K562 (cell line): ENCODE results near the gene PTPRE. TPM values are rescaled to one million over a fixed set of nuclear protein-coding genes. Genes with fewer than 3 reads are reported as not detected.

Source experiments
- ATAC-seq: fragments of 200-7000 bp; cut with Tn5 transposase; 3 replicates; pipeline ENCODE4 v1.9.1; 2020; ENCODE audit warnings: moderate library complexity
- BruUV-seq: library from RNA; stranded (reverse); fragments of 400-500 nt; replicated peaks from 2 replicates; lab custom pipeline; 2021; lab: Mats Ljungman, UMichigan
- CTCF ChIA-PET: fragments of 300-600 bp; formaldehyde crosslinking; extraction: SDS; loops from one replicate; lab custom pipeline; 2021; ENCODE audit warnings: low intra/inter-chr PET ratio; lab: Yijun Ruan, JAX
- POLR2A ChIA-PET: fragments of 300-600, 350-650 bp; sonication (Branson Sonifier 250); formaldehyde crosslinking; extraction: SDS; loops from one replicate; lab custom pipeline; 2021; ENCODE audit warnings: antibody characterized with exemption, inconsistent platforms; lab: Yijun Ruan, JAX
- DNase-seq, 4 experiments: peaks; one replicate each; pipeline versions ENCODE4 v3.0.0 to v3.0.0-alpha.2; 2011 to 2018; ENCODE audit warnings: low spot score in 3 of 4, mixed read lengths in 3 of 4; ENCODE audit errors: extremely low read depth in 1 of 4
- FAIRE-seq: peaks from 2 replicates; lab custom pipeline; 2011; peaks lifted over from hg19 to GRCh38; lab: Jason Lieb, UNC
- H2AFZ ChIP-seq: 2 replicates; pipeline ENCODE4 v1.6.0; 2011; ENCODE audit warnings: low read depth, low read length, control low read depth, inconsistent platforms
- H3K27ac ChIP-seq: fragments of 200-600 bp; 3 replicates; pipeline ENCODE4 v1.8.0; 2011; ENCODE audit warnings: low read depth, mild to moderate bottlenecking, control low read depth, inconsistent platforms, low read length, moderate library complexity, mixed read lengths; ENCODE audit errors: extremely low read depth
- H3K27me3 ChIP-seq, 2 experiments: fragments of 300-600 bp in 1 of 2; 2 replicates in 1 of 2; 3 replicates in 1 of 2; pipeline versions ENCODE4 v1.6.0 to v1.8.0; 2011; ENCODE audit warnings: inconsistent platforms in 2 of 2, low read length in 2 of 2, mild to moderate bottlenecking in 1 of 2, mixed read lengths in 1 of 2, moderate library complexity in 1 of 2; ENCODE audit not compliant: control insufficient read depth in 2 of 2, insufficient read depth in 2 of 2
- H3K36me3 ChIP-seq: fragments of 300-600 bp; 3 replicates; pipeline ENCODE4 v1.8.0; 2011; ENCODE audit warnings: mild to moderate bottlenecking, low read length, inconsistent platforms; ENCODE audit not compliant: control insufficient read depth, insufficient read depth
- H3K4me1 ChIP-seq, 2 experiments: fragments of 200-600 bp in 1 of 2; replicated peaks in 1 of 2; 2 replicates in 1 of 2; 3 replicates in 1 of 2; pipeline versions ENCODE4 v1.5.1 to v1.8.0; 2011; ENCODE audit warnings: inconsistent platforms in 2 of 2, low read length in 2 of 2, mild to moderate bottlenecking in 1 of 2, mixed read lengths in 1 of 2, moderate library complexity in 1 of 2; ENCODE audit not compliant: control insufficient read depth in 2 of 2, insufficient read depth in 2 of 2
- H3K4me2 ChIP-seq: 2 replicates; pipeline ENCODE4 v1.6.1; 2011; ENCODE audit warnings: low read length, control low read depth, inconsistent platforms, mixed read lengths; ENCODE audit not compliant: insufficient read depth
- H3K4me3 ChIP-seq: fragments of 200-600 bp; sonication (generic), shearing (Covaris generic); 2 replicates; pipeline ENCODE4 v1.5.1; 2016; ENCODE audit warnings: control low read depth, inconsistent platforms
- H3K79me2 ChIP-seq: fragments of 200-600 bp; 3 replicates; pipeline ENCODE4 v1.8.0; 2011; ENCODE audit warnings: low read length, inconsistent platforms; ENCODE audit not compliant: control insufficient read depth, insufficient read depth
- H3K9ac ChIP-seq, 2 experiments: 2 replicates each; pipeline versions ENCODE4 v1.6.0 to v1.6.1; 2011; ENCODE audit warnings: low read depth in 2 of 2, low read length in 2 of 2, control low read depth in 1 of 2, inconsistent platforms in 1 of 2, mild to moderate bottlenecking in 1 of 2, mixed read lengths in 1 of 2; ENCODE audit not compliant: insufficient read depth in 1 of 2
- H3K9me1 ChIP-seq: one replicate; pipeline ENCODE4 v1.6.0; 2011; ENCODE audit warnings: inconsistent platforms, mild to moderate bottlenecking, low read length, moderate library complexity; ENCODE audit not compliant: control insufficient read depth, insufficient read depth
- H3K9me3 ChIP-seq: replicated peaks from 2 replicates; pipeline ENCODE4 v1.5.1; 2011; ENCODE audit warnings: low read depth, low read length, inconsistent platforms; ENCODE audit not compliant: control insufficient read depth, insufficient read depth
- H4K20me1 ChIP-seq: replicated peaks from 2 replicates; pipeline ENCODE4 v1.6.1; 2011; ENCODE audit warnings: low read length, inconsistent platforms, mixed read lengths; ENCODE audit not compliant: control insufficient read depth, insufficient read depth
- BMI1 ChIP-seq: fragments of 150-350 bp; IDR thresholded peaks from 2 replicates; pipeline ENCODE4 v1.6.1; 2014; ENCODE audit warnings: low read length
- DNMT1 ChIP-seq: fragments of 450-650 bp; IDR thresholded peaks from 2 replicates; pipeline ENCODE4 v1.6.1; 2016; ENCODE audit warnings: antibody characterized with exemption, mild to moderate bottlenecking
- ESRRA ChIP-seq: fragments of 450-650 bp; IDR thresholded peaks from 2 replicates; pipeline ENCODE4 v1.6.1; 2014; ENCODE audit warnings: low read depth, mild to moderate bottlenecking, moderate library complexity, borderline replicate concordance
- KAT8 ChIP-seq: fragments of 450-650 bp; IDR thresholded peaks from 2 replicates; pipeline ENCODE4 v1.6.1; 2016; ENCODE audit warnings: low read depth, mild to moderate bottlenecking
- MECOM ChIP-seq: fragments of 250-450 bp; sonication (Bioruptor Pico); IDR thresholded peaks from 2 replicates; pipeline ENCODE4 v1.8.0; 2022; ENCODE audit warnings: inconsistent platforms
- MTF1 ChIP-seq: fragments of 250-450 bp; sonication (Bioruptor Pico); IDR thresholded peaks from 2 replicates; pipeline ENCODE4 v1.9.0; 2021; ENCODE audit warnings: moderate library complexity, mild to moderate bottlenecking, inconsistent platforms, borderline replicate concordance
- NBN ChIP-seq: fragments of 450-650 bp; IDR thresholded peaks from 2 replicates; pipeline ENCODE4 v1.6.1; 2016; ENCODE audit warnings: low read depth, mild to moderate bottlenecking
- PHB2 ChIP-seq: fragments of 450-650 bp; IDR thresholded peaks from 2 replicates; pipeline ENCODE4 v1.6.1; 2017; ENCODE audit warnings: low read depth
- RBM17 ChIP-seq: fragments of 200-400 bp; formaldehyde crosslinking; IDR thresholded peaks from 2 replicates; pipeline ENCODE4 v1.6.1; 2017; ENCODE audit warnings: low read depth, mild to moderate bottlenecking, low read length, borderline replicate concordance
- TSC22D4 ChIP-seq: fragments of 450-650 bp; IDR thresholded peaks from 2 replicates; pipeline ENCODE4 v1.6.1; 2016; ENCODE audit warnings: missing genetic modification characterization, missing biosample characterization, control low read depth
- WGBS: fragments of 100-300 bp; shearing (Covaris generic); methylation state at CpG from one replicate; pipeline ENCODE4 v1.1.6; 2016; ENCODE audit warnings: low coverage, mixed read lengths; ENCODE audit not compliant: insufficient coverage; ENCODE audit errors: missing lambda C conversion rate; 5-methylcytosine and 5-hydroxymethylcytosine counted together
- in situ Hi-C: fragments of 300-500 bp; cut with MboI; formaldehyde crosslinking; loops from 4 replicates; pipeline ENCODE4 v1.15.0; 2018; ENCODE audit warnings: inconsistent platforms, mixed read lengths
- intact Hi-C: fragments of 100-400 bp; cut with micrococcal nuclease; formaldehyde crosslinking; loops from 2 replicates; pipeline ENCODE4 v1.14.2; 2022
- polyA plus RNA-seq, 8 experiments: library from polyadenylated mRNA; depleted of rRNA in 4 of 8; stranded (reverse) in 5 of 8; unstranded in 3 of 8; fragments of >200 nt; fragmentation: Nextera tagmentation in 2 of 8; fragmentation: Illumina TruSeq in 1 of 8; extraction: Ambion mirVana in 2 of 8; extraction: Trizol in 1 of 8; gene quantifications; 2 replicates each; pipeline versions ENCODE4 v1.2.1 to v1.2.3, GENCODE V29; 2011 to 2014; ENCODE audit warnings: inconsistent platforms in 1 of 8, missing spikeins in 1 of 8
- total RNA-seq, 7 experiments: library from RNA; depleted of rRNA in 6 of 7; stranded (reverse); fragments of >200 nt in 6 of 7; fragmentation: Illumina TruSeq in 2 of 7; extraction: Trizol in 2 of 7; gene quantifications; 2 replicates each; pipeline versions ENCODE4 v1.2.1 to v1.2.3, GENCODE V29; 2011 to 2021; ENCODE audit warnings: low replicate concordance in 1 of 7
- TF ChIP-seq, protein P1 (sequence below): sonication (generic); formaldehyde crosslinking; IDR thresholded peaks from 2 replicates; pipeline ENCODE4 v1.8.0; 2023; ENCODE audit warnings: mild to moderate bottlenecking, missing genetic modification reagents

PTPRE gene
- total and polyA plus RNA-seq, 9 of the 15 experiments (the other 6 are each of a cell fraction or from before 2014, with no cell fraction given) = 0.01 to 0.13 (median 0.04) TPM; not detected in 4

DNA sequence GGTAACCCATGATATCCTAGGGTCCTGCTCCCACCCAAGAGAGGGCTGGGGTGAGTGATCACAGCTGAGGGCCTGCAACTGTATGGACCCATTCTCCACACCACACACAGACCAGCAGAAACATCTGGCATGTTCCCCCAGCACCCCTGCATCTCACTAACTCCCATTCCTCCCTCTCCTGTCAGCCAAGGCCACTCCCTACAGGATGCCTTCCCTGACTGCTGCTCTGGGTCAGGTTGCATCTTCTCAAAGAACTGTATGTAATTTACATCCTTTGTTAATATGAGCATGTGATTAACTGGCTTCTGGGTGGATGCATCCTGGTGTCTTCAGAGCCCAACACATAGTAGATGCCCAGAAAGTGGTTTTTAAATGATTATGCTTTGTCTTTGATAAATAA lies 56.2 kb downstream of the PTPRE start:
- POLR2A ChIA-PET = no interaction called here
- intact Hi-C loops = no loop called here
- no peaks in the 10 kb centered on the region for H3K36me3 ChIP-seq

DNA sequence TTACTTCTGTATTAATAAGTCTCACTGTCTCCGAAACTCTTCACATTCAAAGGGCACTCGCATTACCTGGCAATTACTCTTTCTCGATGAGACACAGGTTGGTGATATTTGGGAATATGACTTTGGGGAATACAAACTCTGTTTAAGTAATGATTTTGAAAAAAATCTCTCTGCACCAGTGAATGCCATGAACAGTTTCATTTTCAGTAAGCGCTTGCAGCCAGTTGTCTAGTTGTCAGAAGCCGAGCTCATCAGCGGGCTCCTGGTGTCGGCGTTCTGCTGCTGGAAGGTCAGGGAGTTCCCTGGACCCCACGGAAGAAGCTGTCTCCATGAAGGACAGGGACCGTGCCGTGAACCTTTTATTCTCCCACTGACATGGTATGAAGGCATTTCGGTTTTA lies 57.7 kb downstream of the PTPRE start:
- POLR2A ChIA-PET = no interaction called here
- in situ Hi-C loops = no loop called here

More for the DNA sequence above, 56.2 kb downstream of the PTPRE start:
- Histone ChIP-seq H3K79me2 (no peaks in the 10 kb centered on the region), H3K9me1 (no peaks in the 10 kb centered on the region)
- TF ChIP-seq NBN (no peak), MECOM (CRISPR knock-in tag) (no peak), PHB2 (no peak), KAT8 (no peak)
- TF ChIP-seq, all 486 proteins: peak for 0
- DNase-seq (no peak), ATAC-seq (no peak), FAIRE-seq (no peak)
- Histone ChIP-seq H3K27ac (no peak overlapping the region), H3K4me2 (no peak overlapping the region), H4K20me1 (no peaks in the 10 kb centered on the region), H2AFZ (no peak overlapping the region), H3K9me3 (no peaks in the 10 kb centered on the region), H3K27me3 (no peaks in the 10 kb centered on the region; a peak in 1 of 5 replicates), H3K4me1 (no peaks in the 10 kb centered on the region), H3K4me3 (no peak overlapping the region), H3K9ac (no peak overlapping the region)
- no TSS peak for BruUV-seq
- in situ Hi-C loops = no loop called here
- CTCF ChIA-PET = no interaction called here

More for the DNA sequence above, 57.7 kb downstream of the PTPRE start:
- Histone ChIP-seq H3K9me3 (no peaks in the 10 kb centered on the region), H3K9me1 (no peaks in the 10 kb centered on the region), H3K79me2 (no peaks in the 10 kb centered on the region), H2AFZ (no peak overlapping the region), H3K4me1 (no peaks in the 10 kb centered on the region), H3K4me3 (no peak overlapping the region), H3K9ac (no peak overlapping the region), H3K36me3 (no peaks in the 10 kb centered on the region), H4K20me1 (no peaks in the 10 kb centered on the region), H3K27me3 (no peaks in the 10 kb centered on the region; a peak in 1 of 5 replicates), H3K4me2 (no peak overlapping the region), H3K27ac (no peak overlapping the region)
- DNase-seq = no peak
- BruUV-seq = no TSS peak
- ATAC-seq = no peak
- CTCF ChIA-PET = no interaction called here
- TF ChIP-seq MTF1 = no peak
- TF ChIP-seq RBM17 = no peak
- TF ChIP-seq ESRRA = no peak
- no peak for TF ChIP-seq DNMT1
- no peak for TF ChIP-seq BMI1
- no peak for TF ChIP-seq TSC22D4 (tag)
- TF ChIP-seq, protein P1, sequence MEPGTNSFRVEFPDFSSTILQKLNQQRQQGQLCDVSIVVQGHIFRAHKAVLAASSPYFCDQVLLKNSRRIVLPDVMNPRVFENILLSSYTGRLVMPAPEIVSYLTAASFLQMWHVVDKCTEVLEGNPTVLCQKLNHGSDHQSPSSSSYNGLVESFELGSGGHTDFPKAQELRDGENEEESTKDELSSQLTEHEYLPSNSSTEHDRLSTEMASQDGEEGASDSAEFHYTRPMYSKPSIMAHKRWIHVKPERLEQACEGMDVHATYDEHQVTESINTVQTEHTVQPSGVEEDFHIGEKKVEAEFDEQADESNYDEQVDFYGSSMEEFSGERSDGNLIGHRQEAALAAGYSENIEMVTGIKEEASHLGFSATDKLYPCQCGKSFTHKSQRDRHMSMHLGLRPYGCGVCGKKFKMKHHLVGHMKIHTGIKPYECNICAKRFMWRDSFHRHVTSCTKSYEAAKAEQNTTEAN (CRISPR knock-in tag) = no peak
- intact Hi-C loops = no loop called here
- WGBS = 0% methylated on average over 9 of the region's 12 CpGs
- FAIRE-seq = no peak
